ENCODE measurements around the gene BORCS8.

The BORCS8 gene

GRCh38 chr19:19218911-19219310 is 27.0 kb upstream of the BORCS8 start:
- H2AFZ ChIP-seq (ENCODE audit: low read length), result no peak overlapping the region
- TF ChIP-seq EZH2phosphoT487 (IDR thresholded peaks at IDR 0.05; ENCODE audit: borderline replicate concordance) (no peak), CTCF (conservative IDR thresholded peaks at IDR 0.05; ENCODE audit: low read length) (no peak)

GRCh38 chr19:19217099-19217498 is 25.1 kb upstream of the BORCS8 start:
- Histone ChIP-seq H3K9ac (ENCODE audit: low read depth, low read length, poor library complexity, severe bottlenecking) (no peak overlapping the region), H3F3A (ENCODE audit: low read depth) (no peaks in the 10 kb centered on the region), H3K9me3 (ENCODE audit: insufficient read depth, low read depth, low read length) (no peaks in the 10 kb centered on the region), H3K27me3 (ENCODE audit: insufficient read depth, low read length, poor library complexity, severe bottlenecking) (no peaks in the 10 kb centered on the region), H3K9me2 (replicated peaks; ENCODE audit: low read depth, low read length) (no peaks in the 10 kb centered on the region), H3K4me3 (ENCODE audit: low read length, poor library complexity, severe bottlenecking) (no peak overlapping the region), H3K4me1 (ENCODE audit: insufficient read depth, low read length, poor library complexity, severe bottlenecking) (no peaks in the 10 kb centered on the region), H3K79me2 (ENCODE audit: insufficient read depth, low read length) (no peaks in the 10 kb centered on the region), H4K20me1 (ENCODE audit: insufficient read depth, low read length, poor library complexity, severe bottlenecking) (no peaks in the 10 kb centered on the region), H3K4me2 (ENCODE audit: low read depth, low read length, poor library complexity, severe bottlenecking) (no peak overlapping the region), H3K36me3 (ENCODE audit: insufficient read depth, low read length) (no peaks in the 10 kb centered on the region), H2AFZ (ENCODE audit: low read length) (no peak overlapping the region)
- 0 out of 2 replicates have a peak, but pooled peaks have one; percentile 14 for TF ChIP-seq CTCF (conservative IDR thresholded peaks at IDR 0.05; ENCODE audit: low read length)
- no peak for TF ChIP-seq EZH2phosphoT487 (IDR thresholded peaks at IDR 0.05; ENCODE audit: borderline replicate concordance)

More at GRCh38 chr19:19218911-19219310, 27.0 kb upstream of the BORCS8 start:
- Histone ChIP-seq H3K4me2 (ENCODE audit: low read depth, low read length, poor library complexity, severe bottlenecking) (no peak overlapping the region), H3K27me3 (ENCODE audit: insufficient read depth, low read length, poor library complexity, severe bottlenecking) (no peaks in the 10 kb centered on the region), H3K36me3 (ENCODE audit: insufficient read depth, low read length) (no peaks in the 10 kb centered on the region), H3K4me1 (ENCODE audit: insufficient read depth, low read length, poor library complexity, severe bottlenecking) (no peaks in the 10 kb centered on the region), H4K20me1 (ENCODE audit: insufficient read depth, low read length, poor library complexity, severe bottlenecking) (no peaks in the 10 kb centered on the region), H3K9ac (ENCODE audit: low read depth, low read length, poor library complexity, severe bottlenecking) (no peak overlapping the region), H3K9me3 (ENCODE audit: insufficient read depth, low read depth, low read length) (no peaks in the 10 kb centered on the region), H3K79me2 (ENCODE audit: insufficient read depth, low read length) (no peaks in the 10 kb centered on the region), H3F3A (ENCODE audit: low read depth) (no peaks in the 10 kb centered on the region), H3K4me3 (ENCODE audit: low read length, poor library complexity, severe bottlenecking) (no peak overlapping the region), H3K9me2 (replicated peaks; ENCODE audit: low read depth, low read length) (no peaks in the 10 kb centered on the region)

GRCh38 chr19:19215792-19216191 is 23.8 kb upstream of the BORCS8 start:
- no peaks in the 10 kb centered on the region for H3K36me3 ChIP-seq (ENCODE audit: insufficient read depth, low read length)
- no peak overlapping the region for H3K9ac ChIP-seq (ENCODE audit: low read depth, low read length, poor library complexity, severe bottlenecking)
- no peaks in the 10 kb centered on the region for H3K27me3 ChIP-seq (ENCODE audit: insufficient read depth, low read length, poor library complexity, severe bottlenecking)
- no peaks in the 10 kb centered on the region for H4K20me1 ChIP-seq (ENCODE audit: insufficient read depth, low read length, poor library complexity, severe bottlenecking)
- H3K4me1 ChIP-seq (ENCODE audit: insufficient read depth, low read length, poor library complexity, severe bottlenecking), result no peaks in the 10 kb centered on the region
- H3K4me3 ChIP-seq (ENCODE audit: low read length, poor library complexity, severe bottlenecking), result no peak overlapping the region
- no peaks in the 10 kb centered on the region for H3K9me2 ChIP-seq (replicated peaks; ENCODE audit: low read depth, low read length)
- H3F3A ChIP-seq (ENCODE audit: low read depth), result no peaks in the 10 kb centered on the region
- no peaks in the 10 kb centered on the region for H3K79me2 ChIP-seq (ENCODE audit: insufficient read depth, low read length)
- H3K4me2 ChIP-seq (ENCODE audit: low read depth, low read length, poor library complexity, severe bottlenecking), result no peak overlapping the region
- H3K9me3 ChIP-seq (ENCODE audit: insufficient read depth, low read depth, low read length), result no peaks in the 10 kb centered on the region
- no peak for TF ChIP-seq CTCF (conservative IDR thresholded peaks at IDR 0.05; ENCODE audit: low read length)
- no peak for TF ChIP-seq EZH2phosphoT487 (IDR thresholded peaks at IDR 0.05; ENCODE audit: borderline replicate concordance)
- H2AFZ ChIP-seq (ENCODE audit: low read length), result no peak overlapping the region
